NCI-H345 treated with DMSO at 0.1 percent for 48 hours (cell line): Measurements from ENCODE around the gene FILIP1.
"Not testable (repeated sequence)": the region's sequence is repeated elsewhere in the genome, so short reads cannot be mapped to it uniquely, and the experiment has no call there.

ENCODE experiments used
- DNase-seq: peaks from one replicate; lab custom pipeline; 2025; ENCODE audit not compliant: unreplicated experiment; lab: John Stamatoyannopoulos, UW

FILIP1 gene

GRCh38 chr6:75421316-75422023 lies 72.1 kb downstream of the FILIP1 start:
- no peak for DNase-seq

- no peak for DNase-seq
Observed at GRCh38 chr6:75419980-75420379, 73.6 kb downstream of the FILIP1 start.

GRCh38 chr6:75419416-75419815 lies 74.2 kb downstream of the FILIP1 start:
- no peak for DNase-seq

GRCh38 chr6:75418233-75418632 lies 75.4 kb downstream of the FILIP1 start:
- DNase-seq = peak; percentile 2

- no peak for DNase-seq
Observed at GRCh38 chr6:75416443-75416842, 77.2 kb downstream of the FILIP1 start.

- no peak for DNase-seq
Observed at GRCh38 chr6:75415804-75416203, 77.8 kb downstream of the FILIP1 start.

- no peak for DNase-seq
Observed at GRCh38 chr6:75414445-75415021, 79.1 kb downstream of the FILIP1 start.

GRCh38 chr6:75412969-75413662 lies 80.5 kb downstream of the FILIP1 start:
- DNase-seq = no peak

GRCh38 chr6:75410564-75410963 lies 83.0 kb downstream of the FILIP1 start:
- not testable (repeated sequence) for DNase-seq

- DNase-seq = no peak
Observed at GRCh38 chr6:75409928-75410327, 83.7 kb downstream of the FILIP1 start.

GRCh38 chr6:75409286-75409685 lies 84.3 kb downstream of the FILIP1 start:
- DNase-seq = no peak

GRCh38 chr6:75403563-75404080 lies 90.0 kb downstream of the FILIP1 start:
- DNase-seq = no peak

GRCh38 chr6:75402296-75402695 lies 91.3 kb downstream of the FILIP1 start:
- no peak for DNase-seq

GRCh38 chr6:75397656-75398465 lies 95.7 kb downstream of the FILIP1 start:
- DNase-seq = no peak

GRCh38 chr6:75397171-75397570 lies 96.4 kb downstream of the FILIP1 start:
- no peak for DNase-seq

GRCh38 chr6:75396005-75396800 lies 97.4 kb downstream of the FILIP1 start:
- no peak for DNase-seq

- no peak for DNase-seq
Observed at GRCh38 chr6:75393806-75394205, 99.8 kb downstream of the FILIP1 start.

- DNase-seq = no peak
Observed at GRCh38 chr6:75391276-75391675, 102.3 kb downstream of the FILIP1 start.

- DNase-seq = no peak
Observed at GRCh38 chr6:75386050-75386770, 107.4 kb downstream of the FILIP1 start.

GRCh38 chr6:75384116-75384515 lies 109.5 kb downstream of the FILIP1 start:
- no peak for DNase-seq
